ENCODE results near the gene RSPH6A.
"Not testable (repeated sequence)": the region's sequence is repeated elsewhere in the genome, so short reads cannot be mapped to it uniquely, and the experiment has no call there.

RSPH6A gene

DNA sequence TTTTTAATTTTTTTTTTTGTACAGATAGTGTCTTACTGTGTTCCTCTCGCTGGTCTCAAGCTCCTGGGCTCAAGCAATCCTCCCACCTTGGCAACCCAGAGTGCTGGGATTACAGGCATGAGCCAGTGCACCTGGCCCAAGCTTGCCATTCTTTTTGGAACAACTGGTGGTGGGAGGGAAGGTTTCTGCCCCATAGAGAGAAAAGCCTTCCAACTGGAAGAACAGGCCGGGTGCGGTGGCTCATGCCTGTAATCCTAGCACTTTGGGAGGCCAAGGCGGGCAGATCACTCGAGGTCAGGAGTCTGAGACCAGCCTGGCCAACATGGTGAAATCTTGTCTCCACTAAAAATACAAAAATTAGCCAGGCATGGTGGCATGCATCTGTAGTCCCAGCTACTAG is 15.6 kb downstream of the RSPH6A start:
- DNase-seq = not testable (repeated sequence)

DNA sequence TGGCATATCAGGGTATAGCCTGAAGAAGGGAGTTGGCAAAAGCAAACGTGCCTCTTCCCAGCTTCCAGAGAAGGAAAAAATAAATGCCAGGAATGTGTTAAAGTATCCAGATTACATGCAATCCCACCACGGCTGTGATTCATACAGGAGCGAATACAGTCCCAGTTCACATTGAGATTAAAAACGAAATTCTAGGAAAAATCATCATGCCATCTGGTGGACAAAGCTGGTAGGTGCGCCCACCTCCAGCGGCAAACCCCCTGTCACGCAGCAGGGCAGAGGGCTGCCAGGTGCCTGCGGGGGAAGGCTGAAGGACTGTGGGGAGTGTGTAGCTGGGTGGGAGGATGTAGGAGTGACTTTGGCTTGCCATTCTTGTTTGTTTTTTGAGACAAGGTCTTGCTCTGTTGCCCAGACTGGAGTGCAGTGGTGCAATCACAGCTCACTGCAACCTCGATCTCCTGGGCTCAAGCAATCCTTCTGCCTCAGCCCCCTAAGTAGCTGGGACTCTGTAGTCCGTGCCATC is 16.1 kb downstream of the RSPH6A start:
- DNase-seq = peak; percentile 41 to 65

DNA sequence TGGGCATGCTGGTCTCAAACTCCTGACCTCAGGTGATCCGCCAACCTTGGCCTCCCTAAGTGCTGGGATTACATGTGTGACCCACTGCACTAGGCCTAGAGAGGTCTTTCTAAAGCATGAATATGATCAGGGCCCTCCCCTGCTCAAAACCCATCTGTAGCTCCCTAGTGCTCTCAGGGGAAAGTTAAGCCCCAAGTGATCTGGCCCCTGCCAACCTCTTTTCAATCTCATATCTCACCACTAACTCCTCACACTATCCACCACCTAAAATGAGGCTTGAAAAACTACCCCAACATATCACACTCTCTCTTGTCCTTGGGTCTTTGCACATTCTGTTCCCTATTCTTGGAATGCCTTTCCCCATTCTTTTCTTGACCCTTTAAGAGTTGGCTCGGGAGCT is 20.5 kb downstream of the RSPH6A start:
- no peak for DNase-seq

DNA sequence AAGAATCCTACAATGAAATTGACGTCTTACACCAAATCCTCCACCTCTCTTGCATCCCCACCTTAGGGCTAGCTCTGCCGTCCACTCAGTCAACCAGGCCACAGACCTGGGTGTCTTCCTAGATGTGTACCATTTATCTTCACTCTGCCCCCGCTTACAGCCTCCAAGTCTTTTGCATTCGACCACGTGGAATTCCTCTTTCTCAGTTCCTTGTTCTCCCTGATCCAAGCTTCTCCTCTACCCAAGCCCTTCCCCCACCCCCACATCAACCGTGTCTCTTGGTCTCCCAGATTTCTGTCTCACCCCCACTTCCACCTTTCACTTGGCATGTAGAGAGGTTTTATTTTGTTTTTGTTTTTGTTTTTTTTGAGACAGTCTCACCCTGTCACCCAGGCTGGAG is 21.2 kb downstream of the RSPH6A start:
- no peak for DNase-seq

DNA sequence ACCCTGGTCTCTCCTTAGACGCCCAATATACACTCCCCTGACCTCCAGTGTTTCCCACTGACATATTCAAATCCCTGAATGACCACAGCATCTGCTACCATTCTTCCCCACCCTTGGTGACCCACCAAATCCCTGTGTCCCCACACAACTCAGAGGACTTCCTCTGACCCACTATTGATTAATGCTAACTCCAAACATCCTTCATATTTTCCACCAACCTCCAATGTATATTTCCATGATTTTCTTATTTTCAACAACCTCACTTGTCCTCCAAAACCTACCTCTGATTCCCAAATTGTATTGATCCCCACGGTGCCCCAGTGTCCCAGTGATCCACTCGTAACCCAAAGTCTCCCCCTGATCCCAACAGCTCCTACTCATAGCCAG is 21.9 kb downstream of the RSPH6A start:
- no peak for DNase-seq

DNA sequence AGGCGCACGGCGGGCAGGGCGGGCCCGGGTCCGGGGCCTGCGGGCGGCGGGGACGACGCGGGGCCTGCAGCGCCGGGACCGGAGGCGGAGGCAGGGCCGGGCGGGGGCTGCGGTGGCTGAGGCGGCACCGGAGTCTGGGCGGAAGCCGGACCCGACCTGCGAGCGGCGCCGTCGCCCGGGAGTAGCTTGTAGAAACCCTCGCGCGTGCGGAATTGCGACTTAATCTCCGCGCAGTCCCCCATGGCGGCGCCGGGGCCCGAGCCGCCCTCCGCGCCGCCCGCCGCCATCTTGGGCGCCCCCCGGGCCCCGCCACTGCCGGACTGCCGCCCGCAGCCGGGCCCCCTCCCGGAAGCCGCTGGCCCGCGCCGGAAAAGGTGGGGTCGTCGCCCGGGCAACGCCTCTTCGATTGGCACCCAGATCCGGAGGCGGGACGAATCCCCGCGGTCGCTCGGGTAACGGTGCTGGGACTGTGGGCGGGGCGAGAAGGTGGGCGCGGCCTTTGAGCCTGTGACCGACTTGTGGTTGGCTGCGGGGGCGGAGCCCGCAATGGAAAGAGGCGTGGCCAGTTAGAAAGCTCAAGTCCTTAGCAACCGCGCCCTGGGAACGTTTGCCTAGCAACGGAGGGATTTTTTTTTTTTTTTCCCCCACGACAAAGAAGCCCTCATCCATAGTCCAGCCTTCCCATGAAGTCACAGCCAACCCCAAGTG is 22.5 kb downstream of the RSPH6A start, which contains the start of gene DMWD:
DMWD (minus strand) TSS at position 376 of the 708 bp plus-strand sequence; CDS start at position 287, 89 bp downstream.
- peak; percentile 98 to 99 for DNase-seq

DNA sequence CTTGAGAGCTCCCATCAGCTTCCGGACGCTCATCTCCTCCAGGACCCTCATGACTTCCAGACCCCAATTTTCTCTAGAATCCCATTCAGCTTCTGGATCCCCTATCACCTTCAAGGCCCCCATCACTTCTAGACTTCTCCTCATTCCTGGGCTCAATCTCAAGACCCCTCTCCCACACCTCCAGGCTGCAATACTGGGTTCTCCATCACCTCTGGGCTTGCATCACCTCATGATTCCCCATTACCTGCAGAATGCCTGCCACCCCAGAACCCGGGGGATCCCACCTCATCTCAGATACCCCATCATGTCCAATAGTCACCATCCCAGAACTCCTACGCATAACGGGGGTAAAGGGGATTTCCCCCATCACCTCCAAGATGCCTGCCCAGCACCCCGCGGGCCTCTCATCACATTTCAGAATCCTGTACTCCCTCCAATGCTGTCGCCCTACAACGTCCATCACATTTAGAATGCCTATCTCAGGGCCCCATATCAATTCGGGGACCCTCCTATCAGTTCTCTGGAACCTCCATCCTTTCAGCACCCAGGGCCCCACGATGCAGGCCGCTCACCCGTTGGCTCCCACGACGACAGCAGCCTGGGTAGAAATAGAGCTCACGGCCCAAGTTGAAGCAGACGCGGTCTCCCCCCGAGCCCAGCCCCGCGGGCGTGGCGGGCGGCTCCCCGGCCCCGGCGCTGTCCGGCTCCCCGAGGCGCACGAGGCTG is 23.2 kb downstream of the RSPH6A start:
- no peak for DNase-seq

DNA sequence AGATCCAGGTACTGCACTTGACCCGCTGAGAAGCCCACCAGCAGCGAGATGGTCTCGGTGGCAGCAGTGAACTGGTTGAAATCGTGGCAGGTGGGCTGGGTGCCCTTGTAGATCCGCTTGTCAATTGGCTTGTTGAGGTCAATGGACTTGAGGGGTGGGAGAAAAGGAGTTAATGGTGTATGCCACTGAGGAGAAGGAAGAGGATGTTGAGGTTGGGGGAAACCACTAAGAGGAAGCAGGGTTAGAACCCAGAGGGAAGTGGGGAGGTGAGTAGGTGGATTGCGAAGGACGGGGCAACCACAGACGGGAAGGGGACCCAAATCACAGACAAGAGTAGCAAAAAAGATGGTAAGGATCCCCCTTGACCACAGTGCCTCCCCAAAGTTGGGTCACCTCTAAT is 24.2 kb downstream of the RSPH6A start:
- DNase-seq = no peak

DNA sequence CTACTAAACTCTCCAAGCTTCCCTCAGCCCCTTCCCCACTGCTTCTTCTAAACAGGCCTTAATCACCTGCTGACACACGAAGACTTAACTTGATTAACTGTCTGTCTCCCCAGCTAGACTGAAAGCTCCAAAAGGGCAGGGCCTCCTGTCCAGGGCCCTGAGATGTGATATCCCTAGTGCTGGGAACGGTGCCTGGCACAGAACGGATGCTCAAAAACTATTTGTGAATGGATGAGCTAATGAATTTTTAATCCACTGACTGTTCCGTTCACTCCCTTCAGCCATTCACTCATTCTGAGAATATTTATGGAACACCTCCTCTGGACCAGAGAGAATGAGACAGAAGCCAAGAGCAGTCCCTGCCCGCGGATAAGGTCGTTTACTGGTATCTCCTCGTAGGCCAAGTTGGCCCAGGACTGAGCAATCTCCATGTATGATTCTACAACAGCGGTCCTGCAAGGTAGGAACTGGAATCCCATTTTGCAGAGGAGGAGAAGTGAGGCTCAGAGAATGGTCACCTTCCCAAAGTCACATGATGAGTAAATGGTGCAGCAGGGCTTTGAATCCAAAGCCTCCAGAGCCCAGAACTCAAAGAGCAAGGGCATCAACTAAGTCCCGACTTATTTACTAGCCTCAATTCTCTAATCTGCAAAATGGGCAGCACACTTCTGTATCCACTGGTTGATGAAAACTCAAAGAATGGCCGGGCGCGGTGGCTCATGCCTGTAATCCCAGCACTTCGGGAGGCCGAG is 25.9 kb downstream of the RSPH6A start:
- no peak for DNase-seq

DNA sequence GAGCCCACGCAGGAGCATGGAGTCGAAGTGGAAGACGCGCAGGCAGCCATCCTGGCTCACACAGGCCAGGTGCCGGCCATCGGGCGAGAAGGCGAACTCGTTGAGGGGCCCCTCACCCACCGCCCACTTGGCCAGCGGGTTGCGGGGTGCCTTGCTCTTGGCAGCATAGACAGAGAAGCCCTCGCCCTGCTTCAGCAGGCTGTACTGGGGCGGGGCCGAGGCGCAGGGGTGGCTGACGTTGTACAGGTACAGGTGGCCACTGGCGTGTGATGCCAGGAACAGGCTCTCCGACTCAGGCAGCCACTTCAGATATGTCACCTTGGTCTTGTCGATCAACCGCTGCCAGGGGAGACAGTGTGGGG is 28.6 kb downstream of the RSPH6A start:
- DNase-seq = no peak

DNA sequence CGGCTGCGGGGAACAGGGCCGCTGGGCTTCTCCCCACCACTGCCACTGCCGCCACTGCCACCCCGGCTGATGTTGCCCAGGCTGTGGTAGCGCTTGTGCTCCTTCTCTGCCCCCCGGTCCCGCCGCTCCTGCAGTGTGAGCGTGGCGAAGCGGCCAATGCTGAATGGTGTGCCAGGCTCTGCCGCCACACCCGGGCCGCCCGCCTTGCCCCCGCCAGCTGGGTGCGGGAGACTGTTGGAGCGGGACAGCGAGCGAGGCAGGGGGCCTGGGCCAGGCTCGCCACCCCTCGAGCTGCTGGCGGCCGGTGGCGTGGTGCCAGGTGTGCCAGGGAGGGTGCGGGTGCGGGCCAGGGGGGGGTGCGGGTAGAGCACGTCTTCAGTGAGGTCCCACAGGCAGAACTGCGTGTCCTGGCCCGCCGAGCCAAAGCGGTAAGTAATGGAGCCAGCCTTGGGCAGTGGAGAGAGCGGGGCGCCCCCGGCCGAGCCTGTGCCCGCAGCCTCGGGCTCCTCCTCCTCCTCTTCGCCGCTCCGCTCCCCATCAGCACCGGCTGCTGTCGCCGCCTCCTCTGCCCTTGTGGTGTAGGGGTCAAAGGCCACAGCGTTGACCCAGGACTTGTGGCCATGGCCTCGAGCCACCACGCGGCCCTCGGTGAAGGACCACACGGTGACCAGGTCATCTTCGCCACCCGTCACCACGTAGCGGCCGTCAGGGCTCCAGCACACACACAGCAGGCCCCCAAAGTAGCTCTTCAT is 29.2 kb downstream of the RSPH6A start:
- no peak for DNase-seq

DNA sequence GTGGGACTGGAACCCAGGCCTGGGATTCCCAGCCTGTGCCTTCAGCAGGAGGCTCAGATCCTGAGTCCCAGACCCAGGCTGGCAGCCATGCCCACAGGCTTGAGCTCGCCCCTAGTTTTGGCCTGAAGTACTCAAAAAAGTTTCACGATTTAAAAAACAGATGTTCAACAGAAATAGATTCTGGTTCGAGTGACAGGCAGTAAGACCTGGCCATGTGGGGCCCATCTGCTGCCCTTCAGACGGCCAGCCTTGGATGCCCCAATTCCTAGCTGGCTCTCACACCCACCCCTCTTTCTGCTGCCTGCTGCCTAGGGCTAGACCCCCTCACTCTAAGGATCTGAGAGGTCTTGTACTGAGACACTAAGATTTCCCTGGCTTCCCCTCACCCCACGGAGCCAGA is 30.0 kb downstream of the RSPH6A start:
- no peak for DNase-seq

DNA sequence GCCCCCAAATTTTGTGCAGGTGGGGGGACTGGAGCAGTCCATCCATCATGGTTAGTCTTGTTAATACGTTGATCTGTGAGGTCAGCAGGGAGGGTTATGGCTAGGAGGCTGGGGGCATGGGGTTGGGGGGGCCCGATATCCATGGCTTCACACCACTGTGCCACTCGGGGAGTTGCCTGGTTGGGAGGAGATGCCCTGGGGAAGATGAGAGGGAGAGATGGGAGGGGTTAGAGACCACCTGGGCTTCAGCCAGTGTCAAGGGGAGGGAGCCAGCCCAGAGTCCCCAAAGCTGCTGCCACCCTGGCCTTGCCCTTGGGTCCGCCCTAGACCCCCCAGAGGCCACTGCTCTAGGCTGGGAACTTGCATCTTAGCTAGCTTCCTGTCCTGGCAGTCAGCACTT is 31.0 kb downstream of the RSPH6A start:
- DNase-seq = no peak

DNA sequence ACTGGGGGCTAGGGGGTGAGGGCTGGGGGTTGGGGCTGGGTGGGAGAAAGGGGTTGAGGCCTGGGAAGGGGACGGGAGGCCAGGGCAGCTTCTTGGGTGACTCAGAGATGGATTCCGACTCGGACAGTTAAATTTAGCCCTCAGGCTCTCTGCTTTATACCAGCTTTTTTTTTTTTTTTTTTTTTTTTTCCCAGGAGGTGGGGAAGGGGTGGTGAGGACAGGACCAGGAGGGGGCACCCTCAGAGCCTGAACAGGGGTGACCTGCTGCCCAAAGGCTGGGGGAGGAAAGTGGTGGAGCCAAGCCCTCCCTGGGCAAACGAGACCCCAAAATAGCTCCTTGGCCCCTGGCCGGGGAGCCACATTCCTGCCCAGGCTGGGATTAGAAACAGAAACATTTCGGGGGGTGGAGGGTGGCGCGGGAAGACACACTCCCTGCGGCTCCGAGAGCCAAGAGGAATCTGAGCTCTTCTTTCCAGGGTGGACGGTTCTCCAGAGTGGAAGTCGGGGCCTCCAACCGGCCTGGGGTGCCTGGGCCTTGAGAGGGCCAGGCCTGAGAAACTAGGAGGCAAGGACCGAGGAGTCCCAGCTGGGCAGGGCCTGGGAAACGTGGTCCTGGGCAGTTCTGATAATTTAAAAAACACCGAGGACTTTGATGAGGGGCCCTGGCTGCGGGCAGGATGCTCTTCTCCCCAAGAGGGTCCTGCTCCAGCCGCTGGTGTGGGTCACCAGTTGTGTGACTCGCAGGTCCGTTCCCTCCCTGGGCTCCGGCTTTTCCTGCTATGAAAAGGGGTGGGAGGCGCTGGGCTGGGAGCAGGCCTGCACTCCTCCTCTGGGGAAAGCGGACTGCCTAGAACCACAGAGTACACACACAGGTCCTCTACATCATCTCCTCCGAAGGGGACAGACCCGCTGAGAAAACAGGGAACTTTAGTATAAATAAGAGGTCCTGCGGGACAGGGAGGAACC is 32.0 kb downstream of the RSPH6A start:
- no peak for DNase-seq

DNA sequence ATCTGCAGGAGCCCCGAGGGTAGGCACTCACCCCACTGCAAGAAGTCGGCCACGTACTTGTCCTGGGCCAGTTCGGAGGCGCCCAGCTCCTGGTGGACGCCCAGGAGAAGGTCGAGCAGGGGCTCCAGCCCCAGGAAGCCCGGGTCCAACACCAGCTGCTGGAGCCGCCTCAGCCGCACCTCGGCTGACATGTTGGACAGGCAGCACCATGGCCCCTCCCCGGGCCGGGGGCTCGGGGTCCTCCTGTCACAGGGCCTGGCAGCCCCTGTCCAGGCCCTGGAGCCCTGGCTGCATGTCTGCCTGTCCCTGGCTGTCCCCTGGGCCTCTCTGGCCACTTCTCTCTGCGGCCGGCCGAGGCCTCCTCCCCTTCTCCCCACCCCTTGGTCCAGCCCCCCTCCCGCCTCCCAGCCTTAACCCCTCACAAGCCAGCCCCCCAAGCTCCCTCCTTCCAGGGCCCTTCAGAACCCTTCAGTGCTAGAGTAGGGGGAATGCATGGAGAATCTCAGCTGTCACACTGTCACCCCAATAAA is 32.9 kb downstream of the RSPH6A start, which contains the start of gene DMPK:
DMPK (minus strand) TSS at position 329 of the 530 bp plus-strand sequence; CDS start at position 191, 138 bp downstream.
- no peak for DNase-seq

DNA sequence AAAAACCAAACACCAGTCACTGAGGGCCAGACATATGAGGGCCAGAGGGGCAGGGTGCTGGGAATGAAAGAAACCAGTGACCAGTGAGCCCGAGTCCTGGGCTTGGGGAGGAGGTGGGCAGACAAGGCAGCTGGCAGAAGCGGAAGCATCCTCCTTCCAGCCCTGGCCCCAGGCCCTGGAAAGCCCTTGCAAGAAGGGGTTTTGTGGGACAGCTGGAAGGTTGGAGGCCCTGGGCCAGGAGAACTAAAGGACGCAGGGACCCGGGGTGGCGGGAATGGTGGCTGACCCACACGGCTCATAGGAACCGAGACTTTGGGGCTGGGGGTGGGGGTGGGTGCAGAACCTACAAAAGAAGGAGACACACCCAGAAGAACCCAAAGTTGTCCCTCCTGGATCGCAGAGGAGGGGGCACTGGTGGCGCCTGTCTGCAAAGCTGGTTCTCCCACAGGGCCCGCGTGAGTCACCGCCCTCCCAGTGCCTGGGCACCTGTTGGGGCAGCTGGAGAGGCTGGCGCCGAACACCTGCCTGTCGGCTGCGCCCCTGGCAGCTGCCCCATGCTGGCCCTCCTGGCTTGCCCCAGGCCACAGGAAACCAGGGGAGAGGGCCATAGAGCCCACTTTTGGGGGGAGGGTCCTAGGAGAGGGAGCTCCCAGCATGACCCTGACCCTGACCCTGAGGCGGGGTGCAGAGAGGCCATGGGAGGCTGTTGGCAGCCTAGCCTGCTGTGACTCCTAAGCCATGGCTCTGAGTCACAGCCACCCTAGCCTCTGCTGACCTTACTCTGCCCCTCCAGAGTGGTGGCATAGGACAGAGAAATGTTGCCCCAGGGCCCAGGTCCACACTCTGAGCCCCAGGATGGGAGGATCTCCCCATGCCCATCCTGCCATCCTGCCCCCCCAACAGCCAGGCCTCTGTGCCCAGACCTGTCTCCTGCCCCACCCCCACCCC is 33.6 kb downstream of the RSPH6A start:
- DNase-seq = no peak

DNA sequence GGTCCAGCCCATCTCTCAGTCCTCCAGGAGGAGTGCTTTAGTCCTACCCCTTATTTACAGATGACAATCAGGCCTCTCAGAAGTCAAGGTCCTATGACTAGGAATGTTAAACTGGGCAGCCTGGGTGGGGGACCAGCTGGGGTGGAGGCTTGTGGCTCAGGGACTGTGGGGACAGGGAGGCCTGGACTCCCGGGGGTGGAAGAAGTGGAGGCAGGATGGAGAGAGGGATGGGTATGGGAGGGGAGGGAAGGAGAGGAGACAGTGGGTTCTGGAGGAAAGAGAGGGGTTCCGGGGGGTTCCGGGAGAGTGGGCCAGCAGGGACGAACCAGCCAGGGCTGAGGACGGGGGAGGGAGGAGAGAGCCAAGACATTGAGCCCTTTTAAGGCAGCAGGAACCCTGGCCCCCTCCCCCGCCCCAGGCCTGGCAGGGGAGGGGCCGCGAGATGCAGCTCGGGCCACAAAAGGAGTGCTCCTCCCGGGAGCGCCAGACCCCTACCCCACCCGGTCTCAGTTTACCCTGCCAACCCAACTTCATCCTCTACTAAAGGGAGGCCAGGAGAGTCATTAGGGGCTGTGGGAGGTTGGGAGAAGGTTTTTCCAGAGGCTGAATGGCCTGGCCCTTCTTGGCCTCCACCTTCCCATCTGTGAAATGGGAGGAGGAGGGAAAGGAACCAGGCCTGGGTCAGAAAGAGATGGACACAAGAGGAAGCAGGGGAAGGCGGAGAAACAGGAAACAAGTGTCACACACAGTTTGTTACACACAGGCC is 34.5 kb downstream of the RSPH6A start:
- DNase-seq = no peak

DNA sequence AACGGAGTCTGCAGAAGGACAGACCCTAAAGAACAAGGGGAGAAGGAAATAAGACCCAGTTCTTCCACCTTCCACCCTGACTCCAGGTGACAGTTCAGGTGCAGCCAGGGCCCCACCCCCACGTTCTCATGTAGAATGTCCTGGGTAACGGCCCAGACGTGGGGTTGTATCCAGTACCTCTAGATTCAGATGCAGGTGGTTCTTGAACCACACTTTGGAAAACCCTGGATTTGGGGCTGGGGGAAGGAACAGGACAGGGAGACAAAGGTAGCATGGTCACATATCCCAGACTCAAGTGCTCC is 35.0 kb downstream of the RSPH6A start:
- DNase-seq = no peak
